Gastrocnemius medialis (tissue), 4 donors: ENCODE data around the gene NEK6. TPM values are rescaled to one million over a fixed set of nuclear protein-coding genes. Genes with fewer than 3 reads are reported as not detected.
A peak's percentile ranks its signal among the peaks of the same experiment; 100 is the strongest.

ENCODE experiments used
- ATAC-seq, 2 donors: fragments of 150-250 bp; one replicate each; pipeline ENCODE4 v1.9.1; 2016
- DNase-seq, 2 donors: peaks; one replicate each; pipeline ENCODE4 v3.0.0-alpha.2; 2019
- H3K27ac ChIP-seq, 4 donors: fragments of 200-600 bp; sonication (generic); 1 replicate in 1 of 4; 2 replicates in 3 of 4; pipeline ENCODE4 v1.5.1; 2016 to 2018; ENCODE audit warnings: mild to moderate bottlenecking in 2 of 4, moderate library complexity in 1 of 4
- H3K27me3 ChIP-seq, 3 donors: fragments of 200-600 bp; sonication (generic) in 2 of 3; 1 replicate in 1 of 3; 2 replicates in 2 of 3; pipeline versions ENCODE4 v1.5.1 to v1.6.0; 2016 to 2019; ENCODE audit warnings: mild to moderate bottlenecking in 1 of 3, moderate library complexity in 1 of 3
- H3K36me3 ChIP-seq, 2 donors: fragments of 200-600 bp; sonication (generic) in 1 of 2; one replicate each; pipeline ENCODE4 v1.5.1; 2017 to 2018
- H3K4me1 ChIP-seq, 2 donors: fragments of 200-600 bp; sonication (generic) in 1 of 2; one replicate each; pipeline ENCODE4 v1.5.1; 2016 to 2017; ENCODE audit warnings: mild to moderate bottlenecking in 2 of 2
- H3K4me3 ChIP-seq, 4 donors: fragments of 200-600 bp; sonication (generic) in 3 of 4; 1 replicate in 1 of 4; 2 replicates in 3 of 4; pipeline ENCODE4 v1.5.1; 2016 to 2019; ENCODE audit warnings: mild to moderate bottlenecking in 2 of 4
- H3K9me3 ChIP-seq, 3 donors: fragments of 200-600 bp; sonication (generic) in 2 of 3; 1 replicate in 1 of 3; 2 replicates in 2 of 3; pipeline ENCODE4 v1.5.1; 2016 to 2019
- POLR2A ChIP-seq, 2 donors: fragments of 450-650 bp; IDR thresholded peaks; one replicate each; pipeline ENCODE4 v1.6.1; 2017; ENCODE audit warnings: antibody characterized with exemption in 2 of 2, mild to moderate bottlenecking in 2 of 2, moderate library complexity in 2 of 2
- in situ Hi-C, 4 donors: fragments of 200-750 bp; cut with MboI; loops; one replicate each; pipeline versions ENCODE4 v1.15.0 to v1.8.0; 2017; ENCODE audit warnings: low sequenced_read_pairs in 4 of 4
- intact Hi-C: fragments of 100-400 bp; cut with DNase I; formaldehyde crosslinking; loops from one replicate; pipeline ENCODE4 v1.15.1; 2023; ENCODE audit warnings: low total_unique reads
- total RNA-seq, 4 donors: library from RNA; depleted of rRNA; stranded (reverse); fragments of >200 nt; gene quantifications; one replicate each; pipeline versions ENCODE4 v1.1.0 to v1.2.3, GENCODE V29; 2016
- TF ChIP-seq, protein P1 (sequence below), 5 experiments: fragments of 450-650 bp in 3 of 5; fragments of 200-600 bp in 2 of 5; sonication (generic) in 2 of 5; IDR thresholded peaks in 4 of 5; conservative IDR thresholded peaks in 1 of 5; 1 replicate in 4 of 5; 2 replicates in 1 of 5; pipeline ENCODE4 v1.5.1; 2016 to 2019; ENCODE audit warnings: antibody characterized with exemption in 5 of 5, mild to moderate bottlenecking in 3 of 5, moderate library complexity in 3 of 5

NEK6 gene
- total RNA-seq, 4 donors from 2014 or later: 2.3 to 10.1 (median 3.5) TPM

DNA sequence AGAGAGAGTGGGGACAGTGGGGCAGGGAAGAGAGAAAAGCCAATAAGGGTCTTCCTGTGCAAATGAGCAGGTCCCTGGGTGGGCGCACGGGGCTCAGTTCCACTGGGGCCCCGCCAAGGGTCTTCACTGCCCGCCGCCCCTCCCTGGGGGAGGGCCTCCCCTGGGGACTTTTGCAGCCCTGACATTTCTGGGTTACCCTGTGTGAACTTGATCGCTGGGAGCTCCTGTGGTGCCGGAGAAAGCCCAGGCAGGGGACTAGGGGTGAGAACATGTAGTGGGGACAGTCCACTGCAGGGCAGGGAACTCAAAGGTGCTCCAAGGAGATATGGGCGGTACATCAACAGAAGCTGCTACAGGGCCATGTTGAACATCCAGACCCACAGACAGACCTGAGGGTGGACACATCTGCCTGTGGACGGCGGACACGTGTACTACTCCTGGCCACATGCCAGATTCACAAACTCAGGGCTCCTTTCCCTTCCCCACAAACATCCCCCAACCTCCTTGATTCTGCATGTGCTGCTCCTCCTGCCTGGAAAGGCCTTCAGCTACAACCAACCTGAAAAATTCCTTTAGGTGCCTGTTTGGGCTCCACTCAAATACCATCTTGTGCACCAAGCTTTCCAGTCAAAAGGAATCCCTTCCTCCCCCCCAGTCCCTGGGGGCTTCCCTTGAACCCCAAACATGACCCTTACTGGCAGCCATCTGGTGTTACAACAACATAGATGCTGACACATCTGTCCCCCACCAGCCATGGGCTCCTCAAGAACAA is 43.0 kb upstream of the NEK6 start:
- TF ChIP-seq POLR2A (IDR thresholded peaks at IDR 0.05): no peak
- TF ChIP-seq, protein P1, sequence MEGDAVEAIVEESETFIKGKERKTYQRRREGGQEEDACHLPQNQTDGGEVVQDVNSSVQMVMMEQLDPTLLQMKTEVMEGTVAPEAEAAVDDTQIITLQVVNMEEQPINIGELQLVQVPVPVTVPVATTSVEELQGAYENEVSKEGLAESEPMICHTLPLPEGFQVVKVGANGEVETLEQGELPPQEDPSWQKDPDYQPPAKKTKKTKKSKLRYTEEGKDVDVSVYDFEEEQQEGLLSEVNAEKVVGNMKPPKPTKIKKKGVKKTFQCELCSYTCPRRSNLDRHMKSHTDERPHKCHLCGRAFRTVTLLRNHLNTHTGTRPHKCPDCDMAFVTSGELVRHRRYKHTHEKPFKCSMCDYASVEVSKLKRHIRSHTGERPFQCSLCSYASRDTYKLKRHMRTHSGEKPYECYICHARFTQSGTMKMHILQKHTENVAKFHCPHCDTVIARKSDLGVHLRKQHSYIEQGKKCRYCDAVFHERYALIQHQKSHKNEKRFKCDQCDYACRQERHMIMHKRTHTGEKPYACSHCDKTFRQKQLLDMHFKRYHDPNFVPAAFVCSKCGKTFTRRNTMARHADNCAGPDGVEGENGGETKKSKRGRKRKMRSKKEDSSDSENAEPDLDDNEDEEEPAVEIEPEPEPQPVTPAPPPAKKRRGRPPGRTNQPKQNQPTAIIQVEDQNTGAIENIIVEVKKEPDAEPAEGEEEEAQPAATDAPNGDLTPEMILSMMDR (IDR thresholded peaks at IDR 0.05 in 4 of 5, conservative IDR thresholded peaks at IDR 0.05 in 1 of 5): no peak
- Histone ChIP-seq H3K4me1 (peaks cover 0 to 4% of the 10 kb centered on the region in 2 donors), H3K36me3 (no peaks in the 10 kb centered on the region), H3K27ac (no peak overlapping the region), H3K9me3 (no peaks in the 10 kb centered on the region), H3K27me3 (no peaks in the 10 kb centered on the region), H3K4me3 (no peak overlapping the region)
- intact Hi-C loops: no loop called here
- DNase-seq (no peak), ATAC-seq (no peak)
- in situ Hi-C loops: no loop called here

GRCh38 chr9:124215368-124215910 is 42.3 kb upstream of the NEK6 start:
- H3K27ac ChIP-seq: no peak overlapping the region
- intact Hi-C loops (no loop called here), in situ Hi-C loops (no loop called here)
- no peaks in the 10 kb centered on the region for H3K27me3 ChIP-seq
- H3K9me3 ChIP-seq: no peaks in the 10 kb centered on the region
- TF ChIP-seq POLR2A (IDR thresholded peaks at IDR 0.05): no peak
- TF ChIP-seq, protein P1 (IDR thresholded peaks at IDR 0.05 in 4 of 5, conservative IDR thresholded peaks at IDR 0.05 in 1 of 5): no peak
- peaks cover 0 to 4% of the 10 kb centered on the region in 2 donors for H3K4me1 ChIP-seq
- DNase-seq: no peak
- no peak overlapping the region for H3K4me3 ChIP-seq
- no peak for ATAC-seq
- H3K36me3 ChIP-seq: no peaks in the 10 kb centered on the region

- TF ChIP-seq POLR2A (IDR thresholded peaks at IDR 0.05): no peak
- TF ChIP-seq, protein P1 (IDR thresholded peaks at IDR 0.05 in 4 of 5, conservative IDR thresholded peaks at IDR 0.05 in 1 of 5): no peak
- intact Hi-C loops: no loop called here
- H3K27ac ChIP-seq: no peak overlapping the region
Observed at GRCh38 chr9:124215956-124216355, 41.8 kb upstream of the NEK6 start.

GRCh38 chr9:124216474-124217176 is 41.1 kb upstream of the NEK6 start:
- H3K9me3 ChIP-seq: no peaks in the 10 kb centered on the region
- TF ChIP-seq, protein P1 (IDR thresholded peaks at IDR 0.05 in 4 of 5, conservative IDR thresholded peaks at IDR 0.05 in 1 of 5): no peak
- TF ChIP-seq POLR2A (IDR thresholded peaks at IDR 0.05): no peak
- H3K4me3 ChIP-seq: no peak overlapping the region
- ATAC-seq: no peak
- peak in 1 of 2 donors; percentile 25 for DNase-seq
- H3K27me3 ChIP-seq: no peaks in the 10 kb centered on the region
- H3K27ac ChIP-seq: peak overlapping the region in 1 of 4 donors; percentile 31
- intact Hi-C loops: no loop called here
- H3K4me1 ChIP-seq: peaks cover 0 to 9% of the 10 kb centered on the region in 2 donors
- no peaks in the 10 kb centered on the region for H3K36me3 ChIP-seq
- in situ Hi-C loops: no loop called here

More at GRCh38 chr9:124215956-124216355, 41.8 kb upstream of the NEK6 start:
- no peak for DNase-seq
- no peaks in the 10 kb centered on the region for H3K27me3 ChIP-seq
- no peaks in the 10 kb centered on the region for H3K36me3 ChIP-seq
- H3K4me1 ChIP-seq: peaks cover 0 to 4% of the 10 kb centered on the region in 2 donors
- H3K9me3 ChIP-seq: no peaks in the 10 kb centered on the region
- H3K4me3 ChIP-seq: no peak overlapping the region
- in situ Hi-C loops: no loop called here
- no peak for ATAC-seq
